Thymus (tissue), 11 donors: Measurements from ENCODE around the gene PYGO1. TPM values are rescaled to one million over a fixed set of nuclear protein-coding genes. Genes with fewer than 3 reads are reported as not detected.

Experiments used
- DNase-seq, 9 donors: peaks; one replicate each; pipeline ENCODE4 v3.0.0-alpha.2; 2013; ENCODE audit warnings: low spot score in 9 of 9, low read depth in 6 of 9, missing footprints in 1 of 9
- H3K27ac ChIP-seq, 2 donors: one replicate each; pipeline ENCODE4 v1.5.1; 2013; ENCODE audit warnings: control low read depth in 1 of 2, low read depth in 1 of 2, low read length in 1 of 2, mild to moderate bottlenecking in 1 of 2, moderate library complexity in 1 of 2
- H3K27me3 ChIP-seq, 2 donors: one replicate each; pipeline ENCODE4 v1.5.1; 2013; ENCODE audit warnings: low read length in 1 of 2; ENCODE audit not compliant: control insufficient read depth in 2 of 2, insufficient read depth in 1 of 2
- H3K36me3 ChIP-seq, 2 donors: one replicate each; pipeline ENCODE4 v1.5.1; 2013; ENCODE audit warnings: low read length in 1 of 2, mild to moderate bottlenecking in 1 of 2, moderate library complexity in 1 of 2; ENCODE audit not compliant: control insufficient read depth in 2 of 2, insufficient read depth in 2 of 2
- H3K4me1 ChIP-seq, 2 donors: one replicate each; pipeline ENCODE4 v1.5.1; 2013; ENCODE audit warnings: low read length in 2 of 2; ENCODE audit not compliant: control insufficient read depth in 2 of 2, insufficient read depth in 2 of 2
- H3K4me3 ChIP-seq, 2 donors: one replicate each; pipeline ENCODE4 v1.5.1; 2013; ENCODE audit warnings: low read length in 2 of 2, control low read depth in 1 of 2, mild to moderate bottlenecking in 1 of 2
- H3K9me3 ChIP-seq, 2 donors: one replicate each; pipeline ENCODE4 v1.5.1; 2013; ENCODE audit warnings: low read length in 1 of 2, mild to moderate bottlenecking in 1 of 2; ENCODE audit not compliant: control insufficient read depth in 2 of 2, insufficient read depth in 1 of 2
- WGBS: extraction: QIAGEN DNeasy Blood & Tissue Kit; methylation state at CpG from one replicate; pipeline ENCODE4 v1.1.7; 2013; 5-methylcytosine and 5-hydroxymethylcytosine counted together
- polyA plus RNA-seq: library from polyadenylated mRNA; stranded (reverse); fragments of 200-250 nt; gene quantifications from one replicate; pipeline ENCODE4 v1.2.3, GENCODE V29; 2013
- total RNA-seq: library from RNA; stranded (reverse); fragments of 120-200 nt; gene quantifications from one replicate; pipeline ENCODE4 v1.2.4, GENCODE V29; 2013
- donor health status: healthy.

PYGO1 gene
- total and polyA plus RNA-seq, 2 donors = 0.62 to 0.71 TPM

GRCh38 chr15:55552451-55552850 is 35.7 kb downstream of the PYGO1 start:
- WGBS = 29% methylated on average over 5 of the region's 5 CpGs
- no peak for DNase-seq
- Histone ChIP-seq H3K4me3 (no peak overlapping the region), H3K27ac (no peak overlapping the region), H3K36me3 (no peaks in the 10 kb centered on the region), H3K4me1 (no peaks in the 10 kb centered on the region), H3K27me3 (no peaks in the 10 kb centered on the region), H3K9me3 (no peaks in the 10 kb centered on the region)

- Histone ChIP-seq H3K27me3 (no peaks in the 10 kb centered on the region), H3K27ac (no peak overlapping the region), H3K36me3 (no peaks in the 10 kb centered on the region), H3K4me1 (no peaks in the 10 kb centered on the region), H3K9me3 (no peaks in the 10 kb centered on the region), H3K4me3 (no peak overlapping the region)
- 95% methylated on average over 1 of the region's 1 CpG for WGBS
- no peak for DNase-seq
These were observed 38.8 kb downstream of the PYGO1 start for GRCh38 chr15:55549305-55549704.

- 90% methylated on average over 5 of the region's 5 CpGs for WGBS
- no peak for DNase-seq
- no peak overlapping the region for H3K4me3 ChIP-seq
- H3K9me3 ChIP-seq = no peaks in the 10 kb centered on the region
- no peaks in the 10 kb centered on the region for H3K36me3 ChIP-seq
- H3K27ac ChIP-seq = no peak overlapping the region
- no peaks in the 10 kb centered on the region for H3K4me1 ChIP-seq
- H3K27me3 ChIP-seq = no peaks in the 10 kb centered on the region
These were observed 41.4 kb downstream of the PYGO1 start for GRCh38 chr15:55546718-55547117.

GRCh38 chr15:55535436-55535835 is 52.7 kb downstream of the PYGO1 start:
- no peaks in the 10 kb centered on the region for H3K27me3 ChIP-seq
- WGBS = 75% methylated on average over 6 of the region's 6 CpGs

GRCh38 chr15:55532944-55533343 is 55.2 kb downstream of the PYGO1 start:
- Histone ChIP-seq H3K36me3 (no peaks in the 10 kb centered on the region), H3K4me3 (no peak overlapping the region), H3K4me1 (no peaks in the 10 kb centered on the region), H3K27ac (no peak overlapping the region), H3K9me3 (no peaks in the 10 kb centered on the region), H3K27me3 (no peaks in the 10 kb centered on the region)
- no peak for DNase-seq

More at GRCh38 chr15:55535436-55535835, 52.7 kb downstream of the PYGO1 start:
- no peak overlapping the region for H3K27ac ChIP-seq
- no peaks in the 10 kb centered on the region for H3K4me1 ChIP-seq
- H3K36me3 ChIP-seq = no peaks in the 10 kb centered on the region
- H3K9me3 ChIP-seq = no peaks in the 10 kb centered on the region
- peak in 4 of 9 donors; percentile 5 to 30 (median 16) for DNase-seq
- H3K4me3 ChIP-seq = no peak overlapping the region

- H3K27me3 ChIP-seq = no peaks in the 10 kb centered on the region
- no peak overlapping the region for H3K27ac ChIP-seq
- no peaks in the 10 kb centered on the region for H3K36me3 ChIP-seq
- peaks cover 0 to 5% of the 10 kb centered on the region in 2 donors for H3K4me1 ChIP-seq
- 82% methylated on average over 4 of the region's 4 CpGs for WGBS
- H3K9me3 ChIP-seq = no peaks in the 10 kb centered on the region
- no peak for DNase-seq
- no peak overlapping the region for H3K4me3 ChIP-seq
These were observed 57.3 kb downstream of the PYGO1 start for GRCh38 chr15:55530861-55531313.

GRCh38 chr15:55528812-55529211 is 59.3 kb downstream of the PYGO1 start:
- Histone ChIP-seq H3K27ac (no peak overlapping the region), H3K9me3 (no peaks in the 10 kb centered on the region), H3K27me3 (no peaks in the 10 kb centered on the region), H3K4me3 (no peak overlapping the region), H3K4me1 (peaks cover 0 to 5% of the 10 kb centered on the region in 2 donors), H3K36me3 (no peaks in the 10 kb centered on the region)
- WGBS = 90% methylated on average over 4 of the region's 4 CpGs
- no peak for DNase-seq

GRCh38 chr15:55527150-55527549 is 61.0 kb downstream of the PYGO1 start:
- H3K27ac ChIP-seq = no peak overlapping the region
- no peaks in the 10 kb centered on the region for H3K27me3 ChIP-seq
- DNase-seq = no peak
- H3K4me1 ChIP-seq = peaks cover 0 to 5% of the 10 kb centered on the region in 2 donors
- no peak overlapping the region for H3K4me3 ChIP-seq
- 94% methylated on average over 1 of the region's 1 CpG for WGBS
- H3K9me3 ChIP-seq = no peaks in the 10 kb centered on the region
- no peaks in the 10 kb centered on the region for H3K36me3 ChIP-seq

GRCh38 chr15:55526559-55527036 is 61.5 kb downstream of the PYGO1 start:
- Histone ChIP-seq H3K4me1 (peaks cover 0 to 5% of the 10 kb centered on the region in 2 donors), H3K27ac (no peak overlapping the region), H3K4me3 (no peak overlapping the region), H3K36me3 (no peaks in the 10 kb centered on the region), H3K9me3 (no peaks in the 10 kb centered on the region), H3K27me3 (no peaks in the 10 kb centered on the region)
- peak in 8 of 9 donors; percentile 13 to 57 (median 25) for DNase-seq
- 46% methylated on average over 7 of the region's 7 CpGs for WGBS
